ENCODE data around the gene SYTL3. TPM values are rescaled to one million over a fixed set of nuclear protein-coding genes. Genes with fewer than 3 reads are reported as not detected.

Gene SYTL3
- total RNA-seq, 2 donors from 2014 or later, result 0.58 to 0.79 TPM

DNA sequence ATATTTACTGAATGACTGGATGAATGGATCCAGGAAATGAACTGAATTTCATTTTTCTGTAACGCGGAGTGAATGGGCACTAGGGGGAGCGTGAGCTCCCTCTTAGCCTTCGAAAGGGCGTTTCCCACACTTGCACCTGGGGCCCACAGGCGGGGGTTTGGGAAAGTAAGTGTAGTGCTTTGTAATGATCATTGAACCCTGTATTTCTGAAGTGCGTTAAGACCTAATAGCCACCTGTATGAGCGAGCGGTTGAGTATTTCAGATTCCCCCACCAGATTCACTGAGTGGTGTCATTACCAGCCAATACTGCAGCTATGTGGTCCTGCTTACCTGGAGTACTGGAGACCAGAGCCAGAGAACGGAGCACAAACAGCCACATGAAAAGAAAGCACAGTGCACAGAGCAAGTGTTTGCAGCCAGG, 10.5 kb downstream of the SYTL3 start:
- no peaks in the 10 kb centered on the region for H3K36me3 Mint-ChIP-seq (ENCODE audit: low read depth)
- Histone ChIP-seq H3K36me3 (ENCODE audit: control insufficient read depth, insufficient read depth, low read length) (no peaks in the 10 kb centered on the region), H3K9ac (ENCODE audit: extremely low read depth, low read length, poor library complexity, severe bottlenecking) (no peak overlapping the region), H3K9me3 (ENCODE audit: control insufficient read depth, low read length) (no peaks in the 10 kb centered on the region), H3K4me1 (ENCODE audit: control insufficient read depth, insufficient read depth, low read length) (no peaks in the 10 kb centered on the region), H3K27me3 (ENCODE audit: control insufficient read depth, insufficient read depth, low read length, poor library complexity, severe bottlenecking) (peaks cover 3% of the 10 kb centered on the region), H3K27ac (ENCODE audit: low read depth, low read length) (no peak overlapping the region), H3K4me3 (ENCODE audit: low read length) (no peak overlapping the region)
- TF ChIP-seq, protein P1, sequence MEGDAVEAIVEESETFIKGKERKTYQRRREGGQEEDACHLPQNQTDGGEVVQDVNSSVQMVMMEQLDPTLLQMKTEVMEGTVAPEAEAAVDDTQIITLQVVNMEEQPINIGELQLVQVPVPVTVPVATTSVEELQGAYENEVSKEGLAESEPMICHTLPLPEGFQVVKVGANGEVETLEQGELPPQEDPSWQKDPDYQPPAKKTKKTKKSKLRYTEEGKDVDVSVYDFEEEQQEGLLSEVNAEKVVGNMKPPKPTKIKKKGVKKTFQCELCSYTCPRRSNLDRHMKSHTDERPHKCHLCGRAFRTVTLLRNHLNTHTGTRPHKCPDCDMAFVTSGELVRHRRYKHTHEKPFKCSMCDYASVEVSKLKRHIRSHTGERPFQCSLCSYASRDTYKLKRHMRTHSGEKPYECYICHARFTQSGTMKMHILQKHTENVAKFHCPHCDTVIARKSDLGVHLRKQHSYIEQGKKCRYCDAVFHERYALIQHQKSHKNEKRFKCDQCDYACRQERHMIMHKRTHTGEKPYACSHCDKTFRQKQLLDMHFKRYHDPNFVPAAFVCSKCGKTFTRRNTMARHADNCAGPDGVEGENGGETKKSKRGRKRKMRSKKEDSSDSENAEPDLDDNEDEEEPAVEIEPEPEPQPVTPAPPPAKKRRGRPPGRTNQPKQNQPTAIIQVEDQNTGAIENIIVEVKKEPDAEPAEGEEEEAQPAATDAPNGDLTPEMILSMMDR (conservative IDR thresholded peaks at IDR 0.05), result peak; percentile 82
- 61 to 82% methylated on average over 6 to 10 of the region's 10 CpGs for WGBS, 2 experiments (ENCODE audit: insufficient coverage in 1 of 2, insufficient read length in 1 of 2)
- H3K27ac Mint-ChIP-seq, result no peak overlapping the region
- DNase-seq, result peak; percentile 75
- no peaks in the 10 kb centered on the region for H3K9me3 Mint-ChIP-seq
- peaks cover 3% of the 10 kb centered on the region for H3K27me3 Mint-ChIP-seq (ENCODE audit: insufficient read depth)
- H3K4me3 Mint-ChIP-seq, result no peak overlapping the region
- H3K4me1 Mint-ChIP-seq, result peaks cover 11% of the 10 kb centered on the region

DNA sequence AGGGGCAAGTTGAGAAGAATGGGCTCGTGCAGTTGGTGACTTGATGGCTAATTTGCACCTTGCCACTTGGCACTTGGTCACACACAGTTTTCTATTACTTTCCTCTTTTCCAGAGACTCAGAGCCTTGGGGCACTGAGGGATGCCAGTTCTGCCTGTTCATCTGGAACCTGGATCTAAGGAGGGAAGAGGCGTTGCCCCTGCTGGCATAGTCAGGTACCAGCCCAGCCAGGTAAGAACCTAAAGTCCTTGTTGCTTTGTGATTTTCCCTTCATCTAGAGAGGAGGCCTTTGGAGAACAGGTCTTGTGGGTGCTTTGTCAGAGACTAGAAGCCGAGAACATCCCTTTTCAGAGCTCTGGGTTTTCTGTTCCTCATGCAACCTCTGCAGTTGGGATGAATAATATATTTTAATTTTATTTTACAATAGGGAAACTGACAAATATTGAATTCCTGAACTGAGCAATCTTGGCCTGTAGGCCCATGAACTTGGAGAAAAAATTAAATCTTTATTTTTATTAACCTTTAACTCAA, 11.4 kb downstream of the SYTL3 start:
- Mint-ChIP-seq H3K9me3 (no peaks in the 10 kb centered on the region), H3K27ac (no peak overlapping the region), H3K4me3 (no peak overlapping the region), H3K27me3 (ENCODE audit: insufficient read depth) (peaks cover 4% of the 10 kb centered on the region), H3K4me1 (peaks cover 11% of the 10 kb centered on the region), H3K36me3 (ENCODE audit: low read depth) (no peaks in the 10 kb centered on the region)
- Histone ChIP-seq H3K27me3 (ENCODE audit: control insufficient read depth, insufficient read depth, low read length, poor library complexity, severe bottlenecking) (peaks cover 4% of the 10 kb centered on the region), H3K27ac (ENCODE audit: low read depth, low read length) (no peak overlapping the region), H3K9me3 (ENCODE audit: control insufficient read depth, low read length) (no peaks in the 10 kb centered on the region), H3K4me3 (ENCODE audit: low read length) (no peak overlapping the region), H3K36me3 (ENCODE audit: control insufficient read depth, insufficient read depth, low read length) (no peaks in the 10 kb centered on the region), H3K4me1 (ENCODE audit: control insufficient read depth, insufficient read depth, low read length) (no peaks in the 10 kb centered on the region), H3K9ac (ENCODE audit: extremely low read depth, low read length, poor library complexity, severe bottlenecking) (no peak overlapping the region)
- TF ChIP-seq, protein P1 (conservative IDR thresholded peaks at IDR 0.05), result peak; percentile 61
- no peak for DNase-seq
- 91 to 100% methylated on average over 2 to 3 of the region's 3 CpGs for WGBS, 2 experiments (ENCODE audit: insufficient coverage in 1 of 2, insufficient read length in 1 of 2)

DNA sequence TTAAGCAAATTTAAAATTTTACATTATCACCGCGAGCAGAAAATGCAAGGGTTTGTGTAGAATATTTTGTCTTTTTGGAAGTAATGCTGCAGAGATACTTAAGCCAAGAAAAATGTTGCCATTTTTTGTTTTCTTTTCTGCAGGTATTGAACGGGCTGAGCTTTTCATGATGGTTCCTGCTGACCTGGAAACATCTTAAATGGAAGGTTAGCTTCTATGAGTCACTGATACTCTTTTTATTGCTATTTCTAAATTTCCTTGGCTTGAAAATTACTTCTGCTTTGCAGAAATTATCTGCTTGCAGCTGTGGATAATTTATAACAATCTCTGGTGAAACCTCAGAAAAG, 12.7 kb downstream of the SYTL3 start:
- Histone ChIP-seq H3K9ac (ENCODE audit: extremely low read depth, low read length, poor library complexity, severe bottlenecking) (no peak overlapping the region), H3K4me1 (ENCODE audit: control insufficient read depth, insufficient read depth, low read length) (no peaks in the 10 kb centered on the region), H3K4me3 (ENCODE audit: low read length) (no peak overlapping the region), H3K27me3 (ENCODE audit: control insufficient read depth, insufficient read depth, low read length, poor library complexity, severe bottlenecking) (peaks cover 7% of the 10 kb centered on the region), H3K27ac (ENCODE audit: low read depth, low read length) (no peak overlapping the region), H3K36me3 (ENCODE audit: control insufficient read depth, insufficient read depth, low read length) (no peaks in the 10 kb centered on the region), H3K9me3 (ENCODE audit: control insufficient read depth, low read length) (no peaks in the 10 kb centered on the region)
- DNase-seq, result no peak
- H3K27me3 Mint-ChIP-seq (ENCODE audit: insufficient read depth), result peaks cover 8% of the 10 kb centered on the region
- no peak overlapping the region for H3K4me3 Mint-ChIP-seq
- TF ChIP-seq, protein P1 (conservative IDR thresholded peaks at IDR 0.05), result no peak
- H3K4me1 Mint-ChIP-seq, result peaks cover 11% of the 10 kb centered on the region
- WGBS, 2 experiments (ENCODE audit: insufficient coverage in 1 of 2, insufficient read length in 1 of 2), result 94 to 100% methylated on average over 3 of the region's 3 CpGs
- no peak overlapping the region for H3K27ac Mint-ChIP-seq
- H3K9me3 Mint-ChIP-seq, result no peaks in the 10 kb centered on the region
- H3K36me3 Mint-ChIP-seq (ENCODE audit: low read depth), result no peaks in the 10 kb centered on the region

All from endodermal cell (in vitro differentiated cells).